NCI-H82 (cell line): ENCODE data around the gene FAAP100.

Source experiments
- DNase-seq: peaks from one replicate; lab custom pipeline; 2025; lab: John Stamatoyannopoulos, UW

The FAAP100 gene

GRCh38 chr17:81511804-81512561 is 40.2 kb downstream of the FAAP100 start:
- DNase-seq, result no peak

GRCh38 chr17:81511554-81511803 is 40.7 kb downstream of the FAAP100 start:
- DNase-seq, result no peak

- DNase-seq, result no peak
Observed at GRCh38 chr17:81510785-81511553, 41.2 kb downstream of the FAAP100 start.

- DNase-seq, result no peak
Observed at GRCh38 chr17:81509972-81510784, 42.0 kb downstream of the FAAP100 start.

- peak; percentile 74 for DNase-seq
Observed at GRCh38 chr17:81509207-81509971, 42.8 kb downstream of the FAAP100 start.

- peak; percentile 74 for DNase-seq
Observed at GRCh38 chr17:81508639-81509206, 43.4 kb downstream of the FAAP100 start.

- no peak for DNase-seq
Observed at GRCh38 chr17:81503619-81504018, 48.5 kb downstream of the FAAP100 start.

GRCh38 chr17:81502471-81503017 is 49.6 kb downstream of the FAAP100 start:
- no peak for DNase-seq

- no peak for DNase-seq
Observed at GRCh38 chr17:81500047-81500446, 52.1 kb downstream of the FAAP100 start.

GRCh38 chr17:81499601-81499970 is 52.6 kb downstream of the FAAP100 start:
- DNase-seq, result no peak

- DNase-seq, result no peak
Observed at GRCh38 chr17:81498953-81499600, 53.1 kb downstream of the FAAP100 start.

GRCh38 chr17:81494626-81495377 is 57.4 kb downstream of the FAAP100 start:
- peak; percentile 84 for DNase-seq

- DNase-seq, result no peak
Observed at GRCh38 chr17:81493198-81494038, 58.7 kb downstream of the FAAP100 start.

GRCh38 chr17:81492706-81493105 is 59.4 kb downstream of the FAAP100 start:
- no peak for DNase-seq

GRCh38 chr17:81492202-81492601 is 60.0 kb downstream of the FAAP100 start:
- peak; percentile 38 for DNase-seq

GRCh38 chr17:81491761-81492160 is 60.4 kb downstream of the FAAP100 start:
- DNase-seq, result no peak

GRCh38 chr17:81491181-81491581 is 61.0 kb downstream of the FAAP100 start:
- peak; percentile 72 for DNase-seq

GRCh38 chr17:81489998-81490992 is 61.9 kb downstream of the FAAP100 start:
- no peak for DNase-seq
